Neural cell (in vitro differentiated cells): ENCODE results near the gene KBTBD8. TPM values are rescaled to one million over a fixed set of nuclear protein-coding genes. Genes with fewer than 3 reads are reported as not detected.

Source experiments
- H2AFZ ChIP-seq: fragments of 200-600, 300-800 bp; sonication (generic), shearing (Covaris generic); 2 replicates; pipeline ENCODE4 v1.6.0; 2014; ENCODE audit warnings: low read depth, mild to moderate bottlenecking, antibody characterized with exemption, low read length, moderate library complexity
- H3F3A ChIP-seq: fragments of 200-600 bp; shearing (Covaris generic); 2 replicates; pipeline ENCODE4 v1.6.1; 2016; ENCODE audit warnings: mild to moderate bottlenecking, moderate library complexity, mixed read lengths, antibody characterized with exemption, low read length; ENCODE audit not compliant: insufficient read depth, poor library complexity, severe bottlenecking
- H3K27ac ChIP-seq: fragments of 200-600, 300-800 bp; sonication (generic), shearing (Covaris generic); 2 replicates; pipeline ENCODE4 v1.5.1; 2014; ENCODE audit warnings: mild to moderate bottlenecking, low read length, moderate library complexity
- H3K27me3 ChIP-seq: fragments of 300-800, 200-600 bp; sonication (generic), shearing (Covaris generic); 2 replicates; pipeline ENCODE4 v1.6.0; 2014; ENCODE audit warnings: mild to moderate bottlenecking, low read depth, low read length, moderate library complexity; ENCODE audit not compliant: insufficient read depth
- H3K36me3 ChIP-seq: fragments of 300-800, 200-600 bp; sonication (generic), shearing (Covaris generic); 2 replicates; pipeline ENCODE4 v1.5.1; 2014; ENCODE audit warnings: mild to moderate bottlenecking, antibody characterized with exemption, low read length, moderate library complexity; ENCODE audit not compliant: insufficient read depth
- H3K4me2 ChIP-seq: fragments of 300-800, 200-600 bp; sonication (generic), shearing (Covaris generic); 2 replicates; pipeline ENCODE4 v1.6.0; 2014; ENCODE audit warnings: mild to moderate bottlenecking, low read length
- H3K4me3 ChIP-seq: fragments of 300-800, 200-600 bp; sonication (generic), shearing (Covaris generic); 2 replicates; pipeline ENCODE4 v1.5.1; 2014; ENCODE audit warnings: mild to moderate bottlenecking, low read length, moderate library complexity
- H3K79me2 ChIP-seq: fragments of 200-600 bp; shearing (Covaris generic); replicated peaks from 2 replicates; pipeline ENCODE4 v1.6.0; 2014; ENCODE audit warnings: mild to moderate bottlenecking, low read length, moderate library complexity; ENCODE audit not compliant: insufficient read depth
- H3K9ac ChIP-seq: fragments of 300-800, 200-600 bp; sonication (generic), shearing (Covaris generic); 2 replicates; pipeline ENCODE4 v1.6.1; 2016; ENCODE audit warnings: mild to moderate bottlenecking, low read length, mixed read lengths
- H3K9me2 ChIP-seq: fragments of 200-600 bp; shearing (Covaris generic); 2 replicates; pipeline ENCODE4 v1.6.1; 2016; ENCODE audit warnings: mild to moderate bottlenecking, low read length, mixed read lengths; ENCODE audit not compliant: insufficient read depth
- H3K9me3 ChIP-seq: fragments of 200-600, 300-800 bp; sonication (generic), shearing (Covaris generic); 2 replicates; pipeline ENCODE4 v1.6.1; 2016; ENCODE audit warnings: mild to moderate bottlenecking, mixed run types, low read length, moderate library complexity, mixed read lengths
- H4K20me1 ChIP-seq: fragments of 200-600 bp; shearing (Covaris generic); 2 replicates; pipeline ENCODE4 v1.6.1; 2016; ENCODE audit warnings: mild to moderate bottlenecking, mixed run types; ENCODE audit not compliant: insufficient read depth
- CTCF ChIP-seq: fragments of 450-650 bp; IDR thresholded peaks from 2 replicates; pipeline ENCODE4 v1.5.1; 2014; ENCODE audit warnings: antibody characterized with exemption, mild to moderate bottlenecking, moderate library complexity; ENCODE audit not compliant: poor library complexity, severe bottlenecking
- EP300 ChIP-seq: fragments of 450-650 bp; conservative IDR thresholded peaks from 2 replicates; pipeline ENCODE4 v1.6.1; 2014; ENCODE audit warnings: antibody characterized with exemption, mild to moderate bottlenecking, moderate library complexity; ENCODE audit not compliant: poor library complexity, severe bottlenecking
- EZH2 ChIP-seq: fragments of 200-600, 300-800 bp; shearing (Covaris generic), sonication (generic); IDR thresholded peaks from 2 replicates; pipeline ENCODE4 v1.6.1; 2014; ENCODE audit warnings: antibody characterized with exemption, low read length, borderline replicate concordance, mild to moderate bottlenecking; ENCODE audit not compliant: insufficient read depth, poor library complexity, severe bottlenecking
- MXI1 ChIP-seq: fragments of 450-650 bp; conservative IDR thresholded peaks from 2 replicates; pipeline ENCODE4 v1.6.1; 2014; ENCODE audit warnings: antibody characterized with exemption, mild to moderate bottlenecking; ENCODE audit not compliant: poor library complexity, severe bottlenecking
- POLR2AphosphoS5 ChIP-seq: IDR thresholded peaks from 2 replicates; pipeline ENCODE4 v1.6.1; 2012
- RAD21 ChIP-seq: fragments of 450-650 bp; conservative IDR thresholded peaks from 2 replicates; pipeline ENCODE4 v1.6.1; 2014; ENCODE audit warnings: antibody characterized with exemption, mild to moderate bottlenecking, moderate library complexity
- REST ChIP-seq: IDR thresholded peaks from 2 replicates; pipeline ENCODE4 v1.6.1; 2012; ENCODE audit warnings: borderline replicate concordance
- SMC3 ChIP-seq: fragments of 450-650 bp; conservative IDR thresholded peaks from 2 replicates; pipeline ENCODE4 v1.6.1; 2014; ENCODE audit warnings: antibody characterized with exemption, mild to moderate bottlenecking, moderate library complexity; ENCODE audit not compliant: poor library complexity
- TAF1 ChIP-seq: IDR thresholded peaks from 2 replicates; pipeline ENCODE4 v1.6.1; 2012; ENCODE audit warnings: low read depth
- polyA plus RNA-seq: library from polyadenylated mRNA; depleted of rRNA; stranded (reverse); fragments of >200 nt; gene quantifications from 2 replicates; pipeline ENCODE4 v1.2.3, GENCODE V29; 2014

Gene KBTBD8
- polyA plus RNA-seq, 1 donor from 2014 or later: 4.7 TPM

- no peak for TF ChIP-seq SMC3
- TF ChIP-seq POLR2AphosphoS5: no peak
- TF ChIP-seq EP300: no peak
- no peak for TF ChIP-seq REST
- no peak for TF ChIP-seq CTCF
- no peak for TF ChIP-seq TAF1
- TF ChIP-seq EZH2: no peak
- TF ChIP-seq RAD21: no peak
These were observed 12.7 kb upstream of the KBTBD8 start for GRCh38 chr3:66985336-66985920.

GRCh38 chr3:66986406-66986805 is 11.7 kb upstream of the KBTBD8 start:
- Histone ChIP-seq H3K9me2 (no peaks in the 10 kb centered on the region), H3K4me3 (no peak overlapping the region), H3K36me3 (no peaks in the 10 kb centered on the region), H3F3A (no peaks in the 10 kb centered on the region), H3K27ac (no peak overlapping the region), H3K79me2 (no peaks in the 10 kb centered on the region), H3K9ac (no peak overlapping the region), H4K20me1 (no peaks in the 10 kb centered on the region), H3K27me3 (no peaks in the 10 kb centered on the region), H2AFZ (no peak overlapping the region), H3K9me3 (no peaks in the 10 kb centered on the region), H3K4me2 (no peak overlapping the region)
- TF ChIP-seq REST (no peak), EP300 (no peak), EZH2 (no peak), MXI1 (no peak), RAD21 (no peak), CTCF (no peak), TAF1 (no peak), POLR2AphosphoS5 (no peak)

More at GRCh38 chr3:66985336-66985920, 12.7 kb upstream of the KBTBD8 start:
- Histone ChIP-seq H3K9ac (no peak overlapping the region), H3F3A (no peaks in the 10 kb centered on the region), H3K27ac (no peak overlapping the region), H3K4me3 (no peak overlapping the region), H2AFZ (no peak overlapping the region), H3K79me2 (no peaks in the 10 kb centered on the region), H4K20me1 (no peaks in the 10 kb centered on the region), H3K36me3 (no peaks in the 10 kb centered on the region), H3K9me2 (no peaks in the 10 kb centered on the region), H3K4me2 (no peak overlapping the region), H3K27me3 (no peaks in the 10 kb centered on the region), H3K9me3 (no peaks in the 10 kb centered on the region)
